HL-60 (cell line): ENCODE measurements around the gene ASCC2.

ENCODE experiments used
- CTCF ChIP-seq: IDR thresholded peaks from one replicate; pipeline ENCODE4 v1.5.1; 2011; ENCODE audit warnings: low read length, control low read depth, inconsistent platforms; ENCODE audit not compliant: insufficient read depth
- GABPA ChIP-seq: IDR thresholded peaks from 2 replicates; pipeline ENCODE4 v1.6.1; 2012; ENCODE audit warnings: low read depth
- POLR2AphosphoS5 ChIP-seq: IDR thresholded peaks from 2 replicates; pipeline ENCODE4 v1.6.1; 2012; ENCODE audit warnings: low read depth
- REST ChIP-seq: IDR thresholded peaks from 2 replicates; pipeline ENCODE4 v1.6.1; 2012; ENCODE audit warnings: low read depth; ENCODE audit not compliant: insufficient replicate concordance

GRCh38 chr22:29750029-29750428 is 88.0 kb downstream of the ASCC2 start:
- TF ChIP-seq CTCF (no peak), POLR2AphosphoS5 (no peak), GABPA (no peak), REST (no peak)
